ENCODE results near the gene RPRD1A. TPM values are rescaled to one million over a fixed set of nuclear protein-coding genes. Genes with fewer than 3 reads are reported as not detected.
"Not testable (repeated sequence)": the region's sequence is repeated elsewhere in the genome, so short reads cannot be mapped to it uniquely, and the experiment has no call there.

The RPRD1A gene
- total RNA-seq, 1 experiment from 2014 or later: 80.0 TPM

DNA sequence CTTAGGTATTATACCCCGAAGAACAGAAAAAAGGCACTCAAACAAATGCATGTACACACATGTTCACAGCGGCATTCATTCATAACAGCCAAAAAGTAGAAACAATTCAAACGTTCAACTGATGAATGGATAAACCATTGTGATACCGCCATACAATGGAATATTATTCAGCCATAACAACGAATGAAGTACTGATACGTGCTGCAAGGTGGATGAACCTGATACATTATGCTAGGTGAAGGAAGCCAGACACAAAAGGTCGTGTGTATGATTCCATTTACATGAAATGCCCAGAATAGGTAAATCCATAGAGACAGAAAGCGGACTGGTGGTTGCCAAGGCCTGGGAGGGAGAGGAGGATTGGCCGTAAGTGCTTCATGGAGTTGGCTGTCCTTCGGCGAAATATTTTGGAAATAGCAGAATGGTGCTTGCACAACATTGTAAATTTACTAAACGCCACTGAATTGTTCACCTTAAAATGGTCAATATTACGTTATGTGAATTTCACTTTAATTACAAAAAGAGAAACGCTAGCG is 95.6 kb downstream of the RPRD1A start:
- no peak for DNase-seq (ENCODE audit: low read depth)

DNA sequence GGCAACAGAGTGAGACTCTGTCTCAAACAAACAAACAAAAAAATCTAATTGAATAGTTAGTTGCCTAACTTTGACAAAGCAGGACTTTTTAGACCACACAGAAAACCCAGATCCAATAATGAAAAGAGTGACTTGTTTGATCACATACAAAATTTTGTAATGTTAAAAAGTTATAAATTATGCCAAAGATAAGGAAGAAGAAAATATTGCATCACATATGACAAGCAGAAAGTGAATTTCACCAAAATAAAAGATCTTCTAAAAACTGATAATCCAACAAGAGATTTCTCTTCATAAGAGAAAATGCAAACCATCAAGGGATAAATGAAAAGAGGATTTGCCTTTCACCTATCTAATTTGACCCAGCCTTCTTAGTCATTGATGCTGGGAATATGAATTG is 97.7 kb downstream of the RPRD1A start:
- no peak for DNase-seq (ENCODE audit: low read depth)

DNA sequence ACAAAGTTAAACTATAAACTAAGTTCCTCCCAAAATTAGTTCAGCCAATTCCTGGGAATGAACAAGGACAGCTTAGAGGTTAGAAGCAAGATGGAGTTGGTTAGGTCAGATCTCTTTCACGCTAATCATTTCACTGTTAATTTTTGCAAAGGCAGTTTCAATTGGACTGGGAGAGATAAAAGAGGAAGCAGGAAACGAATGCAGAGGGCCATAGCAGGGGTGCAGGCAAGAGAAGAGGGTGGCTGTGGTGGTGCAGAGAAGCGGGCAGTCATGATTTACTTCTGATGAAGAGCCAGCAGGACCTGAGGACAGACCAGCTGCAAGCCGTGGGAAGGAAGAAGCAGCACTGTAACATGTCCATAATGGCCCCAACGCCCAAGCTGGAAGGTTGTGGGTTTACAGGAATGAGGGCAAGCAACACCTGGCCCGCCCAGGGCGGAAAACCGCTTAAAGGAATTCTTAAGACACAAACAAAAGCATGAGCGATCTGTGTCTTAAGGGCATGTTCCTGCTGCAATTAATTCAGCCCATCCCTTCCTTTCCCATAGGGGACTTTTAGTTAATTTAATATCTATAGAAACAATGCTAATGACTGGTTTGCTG is 99.0 kb downstream of the RPRD1A start:
- DNase-seq (ENCODE audit: low read depth): no peak

DNA sequence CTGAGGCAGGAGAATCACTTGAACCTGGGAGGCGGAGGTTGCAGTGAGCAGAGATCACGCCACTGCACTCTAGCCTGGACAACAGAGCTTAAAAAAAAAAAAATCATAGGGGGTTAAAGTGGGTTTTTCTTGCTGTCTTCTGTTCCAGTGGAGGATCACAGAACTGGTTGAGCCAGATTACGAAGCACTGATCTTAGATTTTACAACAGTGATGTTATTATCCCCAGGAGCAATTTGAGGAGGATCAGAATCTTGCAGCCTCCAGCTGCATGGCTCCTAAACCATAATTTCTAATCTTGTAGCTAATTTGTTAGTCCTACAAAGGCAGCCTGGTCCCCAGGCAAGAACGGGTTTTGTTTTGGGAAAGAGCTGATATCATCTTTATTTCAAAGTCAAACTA is 99.5 kb downstream of the RPRD1A start:
- DNase-seq (ENCODE audit: low read depth): not testable (repeated sequence)

DNA sequence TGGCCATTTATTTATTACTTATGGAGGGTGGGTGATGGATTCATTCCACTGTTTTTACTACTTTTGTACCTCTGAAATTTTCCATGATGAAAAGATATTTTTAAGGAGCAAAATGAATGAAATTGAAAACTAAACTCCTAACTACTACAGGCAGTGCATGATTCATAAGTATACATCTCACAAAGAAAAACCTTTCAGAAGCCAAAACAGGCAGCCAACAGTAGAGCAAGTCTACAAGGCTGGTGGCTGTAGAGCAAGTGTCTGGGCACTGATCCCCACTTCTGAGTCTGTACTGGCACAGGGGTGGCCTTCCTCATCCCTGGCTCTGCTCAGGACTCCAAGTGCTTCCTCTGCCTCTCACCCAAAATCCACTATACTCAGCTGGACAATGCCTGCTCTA is 103.0 kb downstream of the RPRD1A start:
- no peak for DNase-seq (ENCODE audit: low read depth)

DNA sequence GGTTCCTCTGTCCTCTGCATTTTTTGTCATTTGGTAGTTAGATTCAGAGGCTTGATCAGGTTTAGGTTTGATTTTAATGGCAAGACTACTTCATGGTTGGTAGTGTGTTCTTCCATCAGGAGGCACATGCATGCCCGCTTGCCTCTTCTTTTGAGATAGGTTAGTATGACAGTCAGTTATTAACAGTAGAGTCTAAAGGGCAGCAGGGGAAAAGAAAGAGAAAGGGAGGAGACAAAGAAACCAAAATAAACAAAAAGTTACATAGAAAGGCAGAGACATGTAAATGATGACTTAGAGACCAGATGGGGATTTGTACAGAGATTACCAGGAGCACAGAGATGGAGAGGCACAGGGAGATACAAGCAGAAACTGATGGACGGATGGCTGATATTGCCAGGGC is 105.0 kb downstream of the RPRD1A start:
- DNase-seq (ENCODE audit: low read depth): no peak

DNA sequence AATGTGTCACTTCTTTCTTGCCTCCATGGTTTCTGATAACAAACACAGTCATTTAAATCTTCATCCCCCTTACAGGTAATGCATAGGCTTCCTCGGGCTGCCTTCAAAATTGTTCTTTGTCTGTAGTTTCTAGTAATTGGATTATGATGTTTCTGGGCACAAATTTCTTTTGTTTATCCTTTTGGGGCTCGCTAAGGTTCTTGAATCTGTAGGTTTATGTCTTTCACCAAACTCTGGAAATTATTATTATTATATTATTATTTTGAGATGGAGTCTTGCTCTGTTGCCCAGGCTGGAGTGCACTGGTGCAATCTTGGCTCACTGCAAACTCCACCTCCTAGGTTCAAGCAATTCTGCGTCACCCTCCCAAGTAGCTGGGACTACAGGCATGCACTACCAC is 111.1 kb downstream of the RPRD1A start:
- DNase-seq (ENCODE audit: low read depth): no peak

DNA sequence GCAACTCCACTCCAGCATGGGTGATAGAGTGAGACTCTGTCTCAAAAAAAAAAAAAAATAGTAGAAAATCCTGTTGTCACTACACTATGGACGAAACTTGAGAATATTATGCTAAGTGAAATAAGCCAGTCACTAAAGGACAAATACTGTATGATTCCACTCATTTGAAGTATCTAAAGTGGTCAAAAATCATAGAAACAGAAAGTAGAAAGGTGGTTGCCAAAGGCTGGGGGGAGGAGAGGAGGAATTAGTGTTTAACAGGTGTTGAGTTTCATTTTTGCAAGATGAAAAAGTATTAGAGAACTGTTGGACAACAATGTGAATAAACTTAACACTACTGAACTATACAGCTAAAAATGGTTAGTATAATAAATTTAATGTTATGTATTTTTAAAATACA is 113.7 kb downstream of the RPRD1A start:
- DNase-seq (ENCODE audit: low read depth): no peak

DNA sequence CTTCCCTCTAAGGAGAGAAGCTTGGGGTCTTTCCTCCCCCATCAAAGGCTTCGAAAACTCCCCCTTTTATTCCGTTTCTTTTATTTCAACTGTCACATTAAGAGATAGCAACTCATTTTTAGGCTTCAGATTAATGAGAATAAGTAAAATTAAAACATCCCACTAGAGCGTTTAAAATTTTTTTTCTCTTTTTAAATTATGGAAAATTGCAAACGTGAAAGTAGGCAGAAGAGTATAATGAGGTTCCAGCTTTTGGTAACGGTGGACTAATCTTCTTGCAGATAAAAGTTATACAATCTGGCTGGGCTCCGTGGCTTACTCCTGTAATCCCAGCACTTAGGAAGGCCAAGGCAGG is 116.8 kb downstream of the RPRD1A start:
- no peak for DNase-seq (ENCODE audit: low read depth)

DNA sequence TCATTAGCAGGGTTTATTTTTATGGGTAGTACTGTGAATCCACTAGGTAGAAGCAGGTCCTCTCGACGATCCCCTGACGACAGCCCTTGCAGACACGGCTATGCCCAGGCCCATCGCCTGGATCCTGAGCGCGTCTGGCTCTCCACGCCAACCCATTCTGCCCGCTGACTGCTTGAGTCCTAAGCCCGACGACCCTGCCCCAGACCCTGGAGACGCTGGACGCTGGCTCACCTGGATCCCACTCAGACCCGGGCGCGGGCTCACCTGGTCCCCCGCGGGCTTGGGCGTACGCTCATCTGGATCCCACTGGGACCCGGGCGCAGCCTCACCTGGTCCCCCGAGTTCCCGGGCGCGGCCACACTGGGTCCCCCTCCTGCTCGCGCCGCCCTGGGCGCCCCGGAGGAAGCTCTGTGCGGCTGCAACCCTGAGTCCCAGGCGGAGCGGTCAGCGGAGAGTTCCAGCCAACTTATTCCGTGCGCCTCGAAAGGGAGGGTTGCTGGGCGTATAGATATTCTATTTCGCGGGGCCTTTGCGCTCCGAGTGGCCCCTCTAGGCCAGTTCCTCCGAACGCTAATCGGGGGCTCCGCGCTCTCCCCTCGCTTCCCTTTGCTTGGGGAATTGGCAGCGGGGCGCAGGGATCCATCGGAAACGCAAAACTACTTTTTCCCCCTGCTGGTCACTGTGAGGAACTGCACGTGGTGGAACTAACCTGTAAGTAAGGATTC is 117.3 kb downstream of the RPRD1A start:
- DNase-seq (ENCODE audit: low read depth): peak; percentile 7

DNA sequence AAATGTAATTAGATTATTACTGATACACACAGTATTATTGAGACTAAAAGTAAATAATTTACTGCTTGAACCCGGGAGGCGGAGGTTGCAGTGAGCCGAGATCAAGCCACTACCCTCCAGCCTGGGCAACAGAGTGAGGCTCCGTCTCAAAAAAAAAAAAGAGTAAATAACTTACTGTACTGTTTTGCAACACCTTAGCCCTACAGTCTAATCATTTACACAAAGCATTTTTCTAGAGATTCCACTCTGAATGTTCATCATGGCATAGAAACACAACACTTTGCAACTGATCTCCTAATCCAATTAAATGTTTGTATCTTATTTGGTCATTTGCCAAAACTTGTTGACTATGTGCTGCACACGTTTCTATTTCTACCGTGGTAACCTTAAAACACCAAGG is 118.3 kb downstream of the RPRD1A start:
- no peak for DNase-seq (ENCODE audit: low read depth)

DNA sequence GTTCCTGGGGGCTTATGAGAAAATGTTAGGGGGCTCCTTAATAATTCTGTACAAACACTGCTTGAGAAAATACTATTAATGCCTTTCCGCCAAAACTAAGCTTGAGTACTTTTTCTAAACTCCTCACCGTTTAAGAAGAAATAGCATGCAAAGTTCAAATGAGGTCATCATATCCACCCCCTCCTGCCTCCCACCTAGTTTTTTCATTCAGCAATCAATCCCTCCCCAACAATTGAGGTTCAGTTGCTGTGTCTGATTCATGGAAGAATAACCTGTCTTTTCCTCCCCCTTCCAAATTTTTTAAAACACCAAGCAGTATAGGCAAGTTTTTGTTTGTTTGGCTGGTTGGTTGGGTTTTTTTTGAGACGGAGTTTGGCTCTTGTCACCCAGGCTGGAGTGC is 119.3 kb downstream of the RPRD1A start:
- DNase-seq (ENCODE audit: low read depth): no peak

DNA sequence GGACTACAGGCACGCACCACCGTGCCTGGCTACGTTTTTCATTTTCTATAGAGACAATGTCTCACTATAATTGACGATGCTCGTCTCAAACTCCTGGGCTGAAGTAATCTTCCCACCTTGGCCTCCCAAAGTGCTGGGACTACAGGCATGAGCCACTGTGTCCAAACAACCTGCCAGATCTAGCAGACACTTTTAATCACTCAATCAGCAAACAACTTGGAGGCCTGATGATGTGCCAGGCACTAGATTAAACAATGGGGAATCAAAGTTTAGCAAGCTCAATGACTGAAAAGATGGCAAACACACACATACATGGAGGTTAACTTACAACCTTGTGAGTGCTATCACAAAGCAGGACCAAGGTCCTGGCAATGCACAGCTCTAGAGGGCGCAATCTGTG is 124.7 kb downstream of the RPRD1A start:
- DNase-seq (ENCODE audit: low read depth): no peak

DNA sequence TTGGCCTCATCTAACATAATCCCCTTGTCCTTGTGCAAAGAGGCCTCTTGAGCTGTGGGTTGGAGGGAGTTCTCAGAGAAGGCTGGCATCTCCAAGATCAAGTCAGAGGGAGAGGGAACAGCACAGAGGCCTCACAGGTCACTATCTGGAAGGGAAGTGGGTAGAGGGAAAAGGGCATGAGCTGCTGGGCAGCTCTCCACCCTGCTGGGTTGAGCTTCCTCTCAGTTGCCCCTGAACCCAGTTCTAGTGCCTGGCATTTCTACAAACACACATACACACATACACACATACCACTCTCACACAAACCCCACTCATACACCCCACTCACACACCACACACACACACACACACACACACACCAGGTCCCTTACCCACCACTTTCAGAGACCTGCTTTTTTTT is 125.2 kb downstream of the RPRD1A start:
- no peak for DNase-seq (ENCODE audit: low read depth)

DNA sequence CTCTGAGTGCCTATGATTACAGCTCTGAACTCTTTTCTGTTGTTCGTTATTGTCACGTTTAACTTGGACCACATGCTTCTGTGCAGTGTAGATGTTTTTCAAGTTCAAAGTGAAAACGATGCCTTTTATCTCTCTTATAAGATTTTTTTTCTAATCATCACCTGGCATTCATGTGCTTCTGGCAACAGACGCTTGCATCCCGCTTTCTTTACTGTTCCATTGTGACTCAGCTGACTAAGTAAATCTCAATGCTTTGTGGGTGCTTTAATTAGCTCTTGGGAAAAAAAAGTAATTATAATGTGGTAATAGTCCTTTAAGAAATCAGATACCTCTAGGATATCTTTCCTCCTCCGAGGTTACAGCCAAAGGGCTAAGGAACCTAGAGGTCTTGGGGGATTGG is 126.1 kb downstream of the RPRD1A start:
- DNase-seq (ENCODE audit: low read depth): no peak

Other genes starting within 250 kb of the RPRD1A start
- 61.7 and 72.5 TPM in 2 replicates for gene SLC39A6, start 61.8 kb upstream of the RPRD1A start, total RNA-seq (2014; rRNA removed; shearing (Covaris generic))
- 149 and 177 TPM in 2 replicates for gene ELP2, start 62.3 kb upstream of the RPRD1A start, total RNA-seq (2014; rRNA removed; shearing (Covaris generic))
- gene MOCOS, start 119.9 kb upstream of the RPRD1A start, total RNA-seq (2014; rRNA removed; shearing (Covaris generic)): 9.2 and 12.2 TPM in 2 replicates
- gene FHOD3, start 230.2 kb upstream of the RPRD1A start, total RNA-seq (2014; rRNA removed; shearing (Covaris generic)): 43.0 and 47.1 TPM in 2 replicates

All from HT1080 (cell line).